MG63 (cell line): ENCODE data around the gene ACMSD. TPM values are rescaled to one million over a fixed set of nuclear protein-coding genes. Genes with fewer than 3 reads are reported as not detected.

ENCODE experiments used
- DNase-seq: peaks from one replicate; pipeline ENCODE4 v3.0.0-alpha.2; 2020
- H3K27me3 ChIP-seq: fragments of 250-450 bp; sonication (Bioruptor Pico); 2 replicates; pipeline ENCODE4 v1.5.1; 2020; ENCODE audit warnings: mild to moderate bottlenecking, moderate library complexity
- H3K36me3 ChIP-seq: fragments of 250-450 bp; sonication (Bioruptor Pico); 2 replicates; pipeline ENCODE4 v1.5.1; 2020; ENCODE audit warnings: mild to moderate bottlenecking, moderate library complexity
- H3K4me3 ChIP-seq: fragments of 250-450 bp; sonication (Bioruptor Pico); 2 replicates; pipeline ENCODE4 v1.5.1; 2020; ENCODE audit warnings: mild to moderate bottlenecking, moderate library complexity
- H3K9me3 ChIP-seq: fragments of 250-450 bp; sonication (Bioruptor Pico); 2 replicates; pipeline ENCODE4 v1.5.1; 2020; ENCODE audit warnings: mild to moderate bottlenecking, moderate library complexity
- total RNA-seq: library from RNA; depleted of rRNA; stranded (reverse); fragments of >200 nt; shearing (Covaris generic); gene quantifications from 2 replicates; pipeline ENCODE4 v1.2.3, GENCODE V29; 2014; ENCODE audit warnings: low replicate concordance

Gene ACMSD
- total RNA-seq, 1 experiment from 2014 or later = not detected

- peak overlapping the region; percentile 92 for H3K4me3 ChIP-seq
- no peak for DNase-seq
- no peaks in the 10 kb centered on the region for H3K27me3 ChIP-seq
- no peaks in the 10 kb centered on the region; the same call in 1 of the 2 replicates for H3K9me3 ChIP-seq
- peaks cover 23% of the 10 kb centered on the region for H3K36me3 ChIP-seq
Measured at GRCh38 chr2:134917888-134918525, 79.6 kb downstream of the ACMSD start.

GRCh38 chr2:134918526-134919340 is 80.3 kb downstream of the ACMSD start, which contains the start of gene CCNT2:
CCNT2 (plus strand) TSS chr2:134918822; CDS start chr2:134918855, 33 bp downstream.
- peaks cover 26% of the 10 kb centered on the region for H3K36me3 ChIP-seq
- H3K4me3 ChIP-seq = peak within 1 kb of the TSS; percentile 92
- no peaks in the 10 kb centered on the region for H3K9me3 ChIP-seq
- H3K27me3 ChIP-seq = no peaks in the 10 kb centered on the region
- peak; percentile 99 for DNase-seq

DNA sequence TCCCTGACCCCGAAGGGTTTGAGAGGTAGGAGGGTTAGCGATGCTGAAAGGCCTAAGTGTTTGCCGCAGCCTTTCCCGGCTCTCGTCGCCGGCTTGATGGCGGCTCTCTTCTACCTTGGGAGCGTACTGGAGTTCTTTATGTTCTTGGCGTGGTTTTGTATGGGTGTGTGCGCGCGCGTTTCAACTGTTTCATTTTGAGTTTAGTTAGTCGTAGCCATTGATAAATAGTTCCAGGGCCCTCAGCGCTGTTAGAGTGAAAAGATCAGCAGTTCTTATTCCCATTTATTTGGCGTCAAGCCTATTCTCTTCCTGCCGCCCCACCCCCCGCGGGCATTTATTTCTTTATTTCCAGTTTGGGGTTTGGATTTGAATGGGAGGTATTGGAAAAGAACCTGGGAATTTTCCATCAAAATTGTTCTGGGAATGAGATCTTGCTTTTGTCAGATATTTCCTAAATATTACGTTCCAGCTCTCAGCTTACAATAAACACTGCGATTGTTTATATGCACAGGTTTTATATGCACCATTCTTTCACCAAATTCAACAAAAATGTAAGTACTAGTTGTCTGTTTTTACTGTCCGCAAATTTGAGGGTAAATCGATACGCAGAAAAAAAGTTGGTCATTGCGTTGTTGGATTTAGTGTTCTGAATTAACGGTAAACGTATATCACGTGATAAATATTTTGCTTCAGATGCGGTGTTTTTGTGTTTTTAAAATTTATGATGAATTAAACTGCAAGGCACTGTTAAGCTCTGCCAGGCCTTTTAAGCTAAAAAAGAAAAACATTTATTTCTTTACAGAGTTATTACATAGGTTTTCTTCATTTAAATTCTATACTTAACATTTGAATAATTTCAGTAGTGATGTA is 81.2 kb downstream of the ACMSD start:
- no peaks in the 10 kb centered on the region for H3K27me3 ChIP-seq
- peaks cover 34% of the 10 kb centered on the region for H3K36me3 ChIP-seq
- peak overlapping the region; percentile 92 for H3K4me3 ChIP-seq
- no peak for DNase-seq
- H3K9me3 ChIP-seq = no peaks in the 10 kb centered on the region

- H3K9me3 ChIP-seq = no peaks in the 10 kb centered on the region
- peaks cover 41% of the 10 kb centered on the region for H3K36me3 ChIP-seq
- no peak overlapping the region for H3K4me3 ChIP-seq
- H3K27me3 ChIP-seq = no peaks in the 10 kb centered on the region
- DNase-seq = no peak
Measured at GRCh38 chr2:134924912-134925311, 86.5 kb downstream of the ACMSD start.

DNA sequence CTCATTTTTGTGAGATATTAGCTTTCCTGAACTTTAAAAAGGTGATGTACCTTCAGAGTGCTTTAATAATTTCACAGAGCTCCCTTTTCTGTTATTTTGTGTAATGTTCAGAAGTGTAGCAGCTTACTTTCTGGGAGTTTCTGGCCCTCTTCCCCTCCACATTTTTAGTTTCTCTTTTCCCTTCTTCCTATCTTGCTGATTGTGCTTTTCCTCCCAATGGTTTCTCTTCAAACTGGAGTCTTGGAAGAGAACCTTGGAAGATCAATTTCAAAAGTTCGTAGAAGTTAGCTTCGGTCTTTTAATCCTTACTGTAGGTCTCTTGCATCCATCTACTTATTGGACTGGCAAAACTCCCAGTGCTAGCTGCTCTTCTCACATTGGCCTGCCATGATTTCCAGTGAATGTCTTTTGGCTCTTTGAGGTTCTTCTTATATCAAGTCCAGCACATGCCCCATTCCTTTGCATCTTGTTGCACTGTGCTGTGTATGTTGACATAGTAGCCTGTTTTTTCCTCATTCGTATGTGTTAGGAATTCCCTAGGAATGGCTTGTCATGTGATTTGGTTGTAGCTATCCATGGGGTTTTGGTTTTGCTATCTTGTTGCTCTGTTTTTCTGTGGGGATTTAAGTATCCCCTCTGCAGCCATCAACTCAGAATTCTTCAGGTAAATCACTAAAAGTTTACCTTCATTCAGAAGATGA is 88.0 kb downstream of the ACMSD start:
- Histone ChIP-seq H3K4me3 (no peak overlapping the region), H3K9me3 (no peaks in the 10 kb centered on the region), H3K27me3 (no peaks in the 10 kb centered on the region), H3K36me3 (peaks cover 41% of the 10 kb centered on the region)
- no peak for DNase-seq

GRCh38 chr2:134927195-134927594 is 88.8 kb downstream of the ACMSD start:
- no peaks in the 10 kb centered on the region for H3K27me3 ChIP-seq
- H3K36me3 ChIP-seq = peaks cover 42% of the 10 kb centered on the region
- H3K9me3 ChIP-seq = no peaks in the 10 kb centered on the region
- no peak overlapping the region for H3K4me3 ChIP-seq
- DNase-seq = peak; percentile 60

DNA sequence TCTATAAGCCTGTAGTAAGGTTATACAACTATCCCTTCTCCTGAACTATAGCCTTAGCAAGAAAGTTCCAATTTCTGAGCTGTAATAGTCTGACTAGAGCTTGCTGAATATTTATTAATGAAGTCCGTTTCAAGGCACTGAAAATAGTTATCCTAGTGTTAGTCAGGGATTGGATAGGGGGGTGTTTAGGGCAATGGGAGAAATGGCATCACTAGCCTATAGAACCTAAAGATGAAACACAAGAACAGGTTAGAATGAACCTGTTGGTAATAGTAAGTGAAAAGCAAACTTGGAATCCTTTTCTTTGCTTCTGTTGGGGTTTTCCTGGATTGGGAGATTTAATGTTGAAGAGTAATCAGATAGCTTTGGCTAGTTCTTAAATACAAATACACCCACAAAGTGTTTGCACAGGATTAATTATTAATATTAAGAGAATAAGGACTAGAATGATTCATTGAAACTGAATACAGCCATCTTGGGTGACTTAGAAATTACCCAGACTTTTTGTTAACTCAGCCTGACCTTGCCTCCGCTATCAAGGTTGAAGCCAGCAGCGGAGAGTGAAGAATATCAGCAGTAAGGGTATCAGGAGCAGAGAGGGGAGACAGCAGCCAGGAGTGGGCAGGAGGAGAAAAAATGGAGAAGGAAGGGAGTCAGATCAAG is 94.6 kb downstream of the ACMSD start:
- Histone ChIP-seq H3K4me3 (no peak overlapping the region), H3K27me3 (no peaks in the 10 kb centered on the region), H3K9me3 (no peaks in the 10 kb centered on the region), H3K36me3 (peaks cover 51% of the 10 kb centered on the region)
- no peak for DNase-seq

DNA sequence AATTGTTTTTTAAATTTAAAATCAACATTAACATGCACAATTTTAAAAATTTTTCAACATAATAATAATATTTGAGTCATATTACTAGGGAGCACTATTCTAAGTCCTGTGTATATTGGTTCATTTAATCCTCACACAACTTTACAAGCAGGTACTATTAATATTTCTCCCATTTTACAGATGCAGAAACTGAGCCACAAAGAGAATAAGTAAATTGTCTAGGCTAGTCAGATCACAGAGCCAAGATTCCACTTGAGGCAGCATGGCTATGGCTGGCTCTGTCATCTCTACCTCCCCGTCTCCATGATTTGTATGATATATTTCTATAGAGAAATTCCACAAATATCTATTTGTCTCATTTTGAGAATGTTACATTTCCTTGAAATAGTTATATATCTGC is 95.3 kb downstream of the ACMSD start:
- peaks cover 58% of the 10 kb centered on the region for H3K36me3 ChIP-seq
- no peak for DNase-seq
- no peaks in the 10 kb centered on the region for H3K9me3 ChIP-seq
- no peak overlapping the region for H3K4me3 ChIP-seq
- H3K27me3 ChIP-seq = no peaks in the 10 kb centered on the region

DNA sequence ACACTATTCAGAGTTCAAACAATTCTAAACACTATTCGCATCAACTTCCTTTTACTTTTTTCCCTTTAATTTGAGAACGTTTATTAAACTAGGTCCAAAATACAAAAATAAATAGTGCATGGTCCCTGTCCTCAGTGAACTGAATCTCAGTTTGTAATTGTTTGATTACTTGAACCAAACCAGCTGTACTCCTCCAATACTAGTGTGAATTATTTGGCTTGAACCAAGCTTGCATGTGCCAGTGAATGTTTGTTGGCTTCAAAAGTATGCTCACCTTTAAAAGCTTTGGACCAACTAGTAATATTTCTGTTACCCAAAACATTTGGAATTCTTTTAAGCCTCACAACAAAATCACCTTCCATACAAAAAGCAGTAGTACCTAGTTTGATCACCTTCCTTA is 95.7 kb downstream of the ACMSD start:
- H3K36me3 ChIP-seq = peaks cover 63% of the 10 kb centered on the region
- H3K27me3 ChIP-seq = no peaks in the 10 kb centered on the region
- no peaks in the 10 kb centered on the region for H3K9me3 ChIP-seq
- no peak for DNase-seq
- H3K4me3 ChIP-seq = no peak overlapping the region

GRCh38 chr2:134934641-134935040 is 96.2 kb downstream of the ACMSD start:
- DNase-seq = no peak
- no peaks in the 10 kb centered on the region for H3K27me3 ChIP-seq
- H3K36me3 ChIP-seq = peaks cover 66% of the 10 kb centered on the region
- H3K4me3 ChIP-seq = no peak overlapping the region
- H3K9me3 ChIP-seq = no peaks in the 10 kb centered on the region

DNA sequence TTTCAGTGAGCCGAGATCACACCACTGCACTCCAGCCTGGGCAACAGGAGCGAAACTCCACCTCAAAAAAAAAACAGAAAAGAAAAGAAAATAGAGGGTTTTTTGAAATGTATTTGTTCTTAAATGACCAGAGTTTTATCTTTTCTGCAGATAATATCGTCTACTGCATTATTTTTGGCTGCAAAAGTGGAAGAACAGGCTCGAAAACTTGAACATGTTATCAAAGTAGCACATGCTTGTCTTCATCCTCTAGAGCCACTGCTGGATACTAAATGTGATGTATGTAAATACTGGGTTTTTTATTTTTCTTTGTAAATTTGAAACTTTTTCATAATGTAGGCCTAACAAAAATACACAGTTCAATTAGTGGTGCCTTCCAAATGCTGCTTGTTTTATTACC is 98.3 kb downstream of the ACMSD start:
- no peaks in the 10 kb centered on the region for H3K9me3 ChIP-seq
- no peaks in the 10 kb centered on the region for H3K27me3 ChIP-seq
- peaks cover 77% of the 10 kb centered on the region for H3K36me3 ChIP-seq
- H3K4me3 ChIP-seq = no peak overlapping the region
- DNase-seq = no peak

GRCh38 chr2:134943540-134943939 is 105.1 kb downstream of the ACMSD start:
- Histone ChIP-seq H3K4me3 (no peak overlapping the region), H3K27me3 (no peaks in the 10 kb centered on the region), H3K36me3 (peaks cover 71% of the 10 kb centered on the region), H3K9me3 (no peaks in the 10 kb centered on the region)
- no peak for DNase-seq

GRCh38 chr2:134944975-134945374 is 106.6 kb downstream of the ACMSD start:
- no peak for DNase-seq
- no peak overlapping the region for H3K4me3 ChIP-seq
- no peaks in the 10 kb centered on the region for H3K9me3 ChIP-seq
- H3K36me3 ChIP-seq = peaks cover 64% of the 10 kb centered on the region
- H3K27me3 ChIP-seq = no peaks in the 10 kb centered on the region

GRCh38 chr2:134946073-134946472 is 107.7 kb downstream of the ACMSD start:
- H3K36me3 ChIP-seq = peaks cover 62% of the 10 kb centered on the region
- no peak overlapping the region for H3K4me3 ChIP-seq
- no peaks in the 10 kb centered on the region for H3K27me3 ChIP-seq
- no peaks in the 10 kb centered on the region for H3K9me3 ChIP-seq
- no peak for DNase-seq

- H3K9me3 ChIP-seq = no peaks in the 10 kb centered on the region
- H3K36me3 ChIP-seq = peaks cover 69% of the 10 kb centered on the region
- no peaks in the 10 kb centered on the region for H3K27me3 ChIP-seq
- no peak overlapping the region for H3K4me3 ChIP-seq
- DNase-seq = no peak
Measured at GRCh38 chr2:134949981-134950708, 111.7 kb downstream of the ACMSD start.
